Smooth muscle cell (in vitro differentiated cells): Measurements from ENCODE around the gene FOXP2. TPM values are rescaled to one million over a fixed set of nuclear protein-coding genes. Genes with fewer than 3 reads are reported as not detected.

ENCODE experiments used
- DNase-seq: peaks from one replicate; lab custom pipeline; 2025; ENCODE audit not compliant: unreplicated experiment; lab: John Stamatoyannopoulos, UW
- H2AFZ ChIP-seq: fragments of 200-600 bp; sonication (generic); 2 replicates; pipeline ENCODE4 v1.6.0; 2016; ENCODE audit warnings: antibody characterized with exemption, low read depth, mild to moderate bottlenecking
- H3F3A ChIP-seq: fragments of 200-600 bp; sonication (generic); 2 replicates; pipeline ENCODE4 v1.6.0; 2017; ENCODE audit warnings: antibody characterized with exemption, low read depth
- H3K27ac ChIP-seq: fragments of 200-600 bp; sonication (generic); 2 replicates; pipeline ENCODE4 v1.5.1; 2016; ENCODE audit warnings: low read depth, mild to moderate bottlenecking
- H3K27me3 ChIP-seq: fragments of 200-600 bp; sonication (generic); 2 replicates; pipeline ENCODE4 v1.6.1; 2016; ENCODE audit warnings: low read depth, mild to moderate bottlenecking
- H3K36me3 ChIP-seq: fragments of 200-600 bp; sonication (generic); 2 replicates; pipeline ENCODE4 v1.5.1; 2016; ENCODE audit warnings: low read depth
- H3K4me1 ChIP-seq: fragments of 200-600 bp; sonication (generic); 2 replicates; pipeline ENCODE4 v1.5.1; 2016; ENCODE audit warnings: low read depth
- H3K4me2 ChIP-seq: fragments of 200-600 bp; sonication (generic); 2 replicates; pipeline ENCODE4 v1.6.0; 2016; ENCODE audit warnings: mild to moderate bottlenecking
- H3K4me3 ChIP-seq: fragments of 200-600 bp; sonication (generic); 2 replicates; pipeline ENCODE4 v1.5.1; 2016; ENCODE audit warnings: mild to moderate bottlenecking
- H3K79me2 ChIP-seq: fragments of 200-600 bp; sonication (generic); 2 replicates; pipeline ENCODE4 v1.6.0; 2016; ENCODE audit warnings: low read depth, mild to moderate bottlenecking
- H3K9ac ChIP-seq: fragments of 200-600 bp; sonication (generic); 2 replicates; pipeline ENCODE4 v1.6.0; 2016; ENCODE audit warnings: low read depth
- H3K9me3 ChIP-seq: fragments of 200-600 bp; sonication (generic); replicated peaks from 2 replicates; pipeline ENCODE4 v1.5.1; 2016; ENCODE audit warnings: low read depth
- H4K20me1 ChIP-seq: fragments of 200-600 bp; sonication (generic); 2 replicates; pipeline ENCODE4 v1.6.0; 2016; ENCODE audit warnings: low read depth
- CTCF ChIP-seq: fragments of 200-600 bp; sonication (generic); IDR thresholded peaks from 2 replicates; pipeline ENCODE4 v1.5.1; 2017; ENCODE audit warnings: borderline replicate concordance, mild to moderate bottlenecking, antibody characterized with exemption; ENCODE audit not compliant: insufficient read depth, poor library complexity, severe bottlenecking
- WGBS: methylation state at CpG from one replicate; pipeline ENCODE4 v1.1.7; 2016; ENCODE audit warnings: low lambda C conversion rate; 5-methylcytosine and 5-hydroxymethylcytosine counted together
- microRNA-seq: library from miRNA; unstranded; fragments of <30 nt; microRNA quantifications from one replicate; pipeline ENCODE4, GENCODE V29; 2016; ENCODE audit warnings: borderline number of aligned reads
- polyA plus RNA-seq: library from polyadenylated mRNA; unstranded; fragments of >200 nt; fragmentation: Nextera tagmentation; extraction: Ambion mirVana; gene quantifications from 2 replicates; pipeline ENCODE4 v1.2.1, GENCODE V29; 2016
- small RNA-seq: library from RNA; depleted of rRNA; stranded (forward); fragments of <200 nt; gene quantifications from one replicate; pipeline ENCODE3, GENCODE V24; 2014
- total RNA-seq: library from RNA; depleted of rRNA; stranded (reverse); fragments of >200 nt; gene quantifications from 2 replicates; pipeline ENCODE4 v1.2.3, GENCODE V29; 2014

FOXP2 gene
- total and polyA plus RNA-seq, 2 experiments from 2014 or later = 0.86 to 1.1 TPM

GRCh38 chr7:114741911-114742310, 327.3 kb downstream of the FOXP2 start:
- no peak for TF ChIP-seq CTCF
- Histone ChIP-seq H3K4me3 (no peak overlapping the region), H3K79me2 (no peaks in the 10 kb centered on the region), H3K4me2 (no peak overlapping the region), H4K20me1 (no peaks in the 10 kb centered on the region), H3K27ac (no peak overlapping the region), H2AFZ (no peak overlapping the region), H3K4me1 (no peaks in the 10 kb centered on the region), H3K27me3 (no peaks in the 10 kb centered on the region), H3K36me3 (no peaks in the 10 kb centered on the region), H3F3A (no peaks in the 10 kb centered on the region), H3K9ac (no peak overlapping the region), H3K9me3 (no peaks in the 10 kb centered on the region)
- 98% methylated on average over 1 of the region's 1 CpG for WGBS
- no peak for DNase-seq

Small RNA genes lying within 50 kb of the gene (microRNA-seq; reads per million reads assigned to microRNA genes)
- not detected for gene MIR3666

Small RNA genes lying within 50 kb of the gene (small RNA-seq; reads per million reads assigned to genes)
- gene MIR3666 = not detected
- not detected for gene RNA5SP238
